Kidney epithelial cell (primary cell): ENCODE data around the gene LRGUK. TPM values are rescaled to one million over a fixed set of nuclear protein-coding genes. Genes with fewer than 3 reads are reported as not detected.

Source experiments
- DNase-seq: peaks from one replicate; pipeline ENCODE4 v3.0.0-alpha.2; 2010; ENCODE audit warnings: low read depth
- H3K27me3 ChIP-seq: 2 replicates; pipeline ENCODE4 v1.6.0; 2011; ENCODE audit warnings: low read length; ENCODE audit not compliant: control insufficient read depth, insufficient read depth
- H3K36me3 ChIP-seq: 2 replicates; pipeline ENCODE4 v1.5.1; 2011; ENCODE audit warnings: low read length; ENCODE audit not compliant: control insufficient read depth, insufficient read depth
- H3K4me3 ChIP-seq: 2 replicates; pipeline ENCODE4 v1.5.1; 2011; ENCODE audit warnings: low read depth, mild to moderate bottlenecking, control low read depth, low read length
- CTCF ChIP-seq: IDR thresholded peaks from 2 replicates; pipeline ENCODE4 v1.5.1; 2011; ENCODE audit warnings: mild to moderate bottlenecking, moderate library complexity, low read length, control low read depth, inconsistent platforms; ENCODE audit not compliant: insufficient read depth, poor library complexity, severe bottlenecking
- total RNA-seq: library from RNA; depleted of rRNA; stranded (reverse); fragments of >200 nt; gene quantifications from 2 replicates; pipeline ENCODE4 v1.2.3, GENCODE V29; 2015

Gene LRGUK
- total RNA-seq, 1 donor from 2014 or later, result 0.42 TPM

- no peaks in the 10 kb centered on the region for H3K27me3 ChIP-seq
- H3K36me3 ChIP-seq, result no peaks in the 10 kb centered on the region
- TF ChIP-seq CTCF, result no peak
These were observed 181.4 kb downstream of the LRGUK start for GRCh38 chr7:134308548-134308947.

DNA sequence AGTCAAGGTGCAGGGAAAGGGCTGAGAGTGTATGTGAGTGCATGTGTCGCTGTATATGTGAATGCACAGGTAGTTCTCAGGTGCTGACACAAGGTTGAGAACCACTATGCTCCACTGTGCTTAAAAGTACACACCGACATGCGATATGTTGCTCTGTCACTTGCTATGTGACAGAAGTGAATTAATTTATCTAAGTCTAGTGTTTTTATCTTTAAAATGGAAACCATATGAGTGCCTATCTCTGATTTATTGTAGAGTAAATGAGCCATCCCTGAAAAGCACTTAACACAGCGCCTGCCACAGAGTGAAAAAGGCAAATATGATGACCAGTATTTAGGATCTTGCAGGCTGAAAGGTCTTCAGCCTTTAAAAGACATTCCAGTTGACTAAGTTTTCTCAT, 184.7 kb downstream of the LRGUK start:
- no peak for TF ChIP-seq CTCF
- DNase-seq, result no peak
- no peak overlapping the region for H3K4me3 ChIP-seq

More at GRCh38 chr7:134308548-134308947, 181.4 kb downstream of the LRGUK start:
- no peak for DNase-seq
- no peak overlapping the region for H3K4me3 ChIP-seq

GRCh38 chr7:134312717-134313116, 185.6 kb downstream of the LRGUK start:
- DNase-seq, result no peak
- TF ChIP-seq CTCF, result no peak
- Histone ChIP-seq H3K4me3 (no peak overlapping the region), H3K27me3 (no peaks in the 10 kb centered on the region), H3K36me3 (no peaks in the 10 kb centered on the region)

More for the DNA sequence above, 184.7 kb downstream of the LRGUK start:
- Histone ChIP-seq H3K36me3 (no peaks in the 10 kb centered on the region), H3K27me3 (no peaks in the 10 kb centered on the region)

GRCh38 chr7:134313543-134313942, 186.4 kb downstream of the LRGUK start:
- Histone ChIP-seq H3K36me3 (no peaks in the 10 kb centered on the region), H3K4me3 (no peak overlapping the region), H3K27me3 (no peaks in the 10 kb centered on the region)
- TF ChIP-seq CTCF, result no peak
- no peak for DNase-seq

Other genes starting within 250 kb of the LRGUK start
- 10.6 and 14.1 TPM in 2 replicates for gene SLC35B4, start 189.6 kb downstream of the LRGUK start, total RNA-seq